Measurements from ENCODE around the gene TPRG1L.

Gene TPRG1L

DNA sequence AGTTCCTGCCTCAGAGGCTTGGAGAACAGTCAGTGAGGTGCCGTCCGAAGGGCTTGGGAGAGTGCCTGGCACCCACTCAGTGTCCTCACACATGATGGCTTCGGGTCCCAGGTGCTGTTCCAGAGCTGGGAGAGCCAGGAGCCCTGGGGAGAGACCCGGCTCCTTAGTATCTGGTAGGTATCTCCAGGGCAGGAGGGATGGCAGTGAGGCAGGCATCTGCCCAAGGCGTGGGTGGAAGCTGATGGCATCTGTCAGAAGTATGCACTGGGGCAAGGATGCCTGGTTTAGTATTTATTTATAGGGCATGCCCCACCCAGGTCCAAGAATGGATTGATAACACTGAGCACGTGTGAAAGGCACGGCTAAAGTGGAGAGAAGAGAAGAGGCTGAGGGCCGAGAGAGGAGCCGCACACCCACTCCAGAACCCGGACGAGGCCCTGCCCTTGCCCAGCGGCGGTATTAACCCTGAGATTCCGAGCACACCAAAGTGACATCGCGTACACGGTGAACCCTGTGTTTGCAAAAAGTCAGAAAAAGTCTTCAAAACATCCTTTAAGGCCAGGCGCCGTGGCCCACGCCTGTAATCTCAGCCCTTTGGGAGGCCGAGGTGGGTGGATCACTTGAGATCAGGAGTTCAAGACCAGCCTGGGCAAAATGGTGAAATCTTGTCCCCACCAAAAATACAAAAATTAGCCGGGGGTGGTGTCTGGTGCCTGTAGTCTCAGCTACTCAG, 29.9 kb downstream of the TPRG1L start:
- TF ChIP-seq ZFHX2 (tag by site-specific recombination; conservative IDR thresholded peaks at IDR 0.05) (0 out of 2 replicates have a peak, but pooled peaks have one; percentile 13), ZBTB8A (tag by site-specific recombination; IDR thresholded peaks at IDR 0.05) (peak; percentile 51; the same call in 1 of the 2 replicates), ZIC2 (tag by site-specific recombination; IDR thresholded peaks at IDR 0.05) (no peak), EGR2 (tag by site-specific recombination; IDR thresholded peaks at IDR 0.05; ENCODE audit: low read depth) (peak; percentile 11; the same call in 1 of the 2 replicates), ZNF785 (tag by site-specific recombination; IDR thresholded peaks at IDR 0.05) (no peak)
- no peak overlapping the region for H3K4me3 ChIP-seq (ENCODE audit: low read depth, low read length)
- no peaks in the 10 kb centered on the region for H3K36me3 ChIP-seq (ENCODE audit: control insufficient read depth in 2 of 2, insufficient read depth in 1 of 2, low read length in 2 of 2)
- ChIA-PET POLR2A (no interaction called here), CTCF (interaction anchor here (0.6 kb wide), 2 partner anchors 74 to 1620 kb away, joined by 3 read pairs; no protein-coding TSS in a partner anchor)
- H3K27ac ChIP-seq (ENCODE audit: extremely low read depth, low read depth, low read length) = no peak overlapping the region
- H3K4me1 ChIP-seq (ENCODE audit: control insufficient read depth, insufficient read depth, low read length) = peaks cover 2% of the 10 kb centered on the region; the same call in 1 of the 2 replicates
- no peaks in the 10 kb centered on the region for H3K9me3 ChIP-seq (ENCODE audit: control insufficient read depth, insufficient read depth, low read depth, low read length)

GRCh38 chr1:3656450-3657095, 31.8 kb downstream of the TPRG1L start:
- no peaks in the 10 kb centered on the region for H3K36me3 ChIP-seq (ENCODE audit: control insufficient read depth in 2 of 2, insufficient read depth in 1 of 2, low read length in 2 of 2)
- H3K4me1 ChIP-seq (ENCODE audit: control insufficient read depth, insufficient read depth, low read length) = peaks cover 5% of the 10 kb centered on the region; the same call in 1 of the 2 replicates
- no peak overlapping the region for H3K27ac ChIP-seq (ENCODE audit: extremely low read depth, low read depth, low read length)
- ChIA-PET POLR2A (no interaction called here), CTCF (no interaction called here)
- TF ChIP-seq ZNF654 (tag by site-specific recombination; IDR thresholded peaks at IDR 0.05; ENCODE audit: low read depth) (no peak), ZNF214 (tag by site-specific recombination; IDR thresholded peaks at IDR 0.05; ENCODE audit: borderline replicate concordance) (no peak), ZNF433 (tag by site-specific recombination; IDR thresholded peaks at IDR 0.05; ENCODE audit: low read depth) (no peak), ZBTB1 (tag by site-specific recombination; IDR thresholded peaks at IDR 0.05) (no peak), ZBTB20 (tag by site-specific recombination; IDR thresholded peaks at IDR 0.05) (no peak), ZNF76 (tag by site-specific recombination; IDR thresholded peaks at IDR 0.05; ENCODE audit: borderline replicate concordance, low read depth) (no peak), SCRT2 (tag by site-specific recombination; IDR thresholded peaks at IDR 0.05) (no peak), ZNF155 (tag by site-specific recombination; IDR thresholded peaks at IDR 0.05) (no peak), ZNF302 (tag by site-specific recombination; IDR thresholded peaks at IDR 0.05; ENCODE audit: low read depth) (no peak), ZNF398 (tag by site-specific recombination; IDR thresholded peaks at IDR 0.05) (no peak), ZNF624 (tag by site-specific recombination; IDR thresholded peaks at IDR 0.05) (no peak), ZNF48 (tag by site-specific recombination; IDR thresholded peaks at IDR 0.05) (no peak), PBX3 (CRISPR knock-in tag; IDR thresholded peaks at IDR 0.05) (no peak)
- TF ChIP-seq, protein P1, sequence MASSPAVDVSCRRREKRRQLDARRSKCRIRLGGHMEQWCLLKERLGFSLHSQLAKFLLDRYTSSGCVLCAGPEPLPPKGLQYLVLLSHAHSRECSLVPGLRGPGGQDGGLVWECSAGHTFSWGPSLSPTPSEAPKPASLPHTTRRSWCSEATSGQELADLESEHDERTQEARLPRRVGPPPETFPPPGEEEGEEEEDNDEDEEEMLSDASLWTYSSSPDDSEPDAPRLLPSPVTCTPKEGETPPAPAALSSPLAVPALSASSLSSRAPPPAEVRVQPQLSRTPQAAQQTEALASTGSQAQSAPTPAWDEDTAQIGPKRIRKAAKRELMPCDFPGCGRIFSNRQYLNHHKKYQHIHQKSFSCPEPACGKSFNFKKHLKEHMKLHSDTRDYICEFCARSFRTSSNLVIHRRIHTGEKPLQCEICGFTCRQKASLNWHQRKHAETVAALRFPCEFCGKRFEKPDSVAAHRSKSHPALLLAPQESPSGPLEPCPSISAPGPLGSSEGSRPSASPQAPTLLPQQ (tag by site-specific recombination; IDR thresholded peaks at IDR 0.05) = no peak
- TF ChIP-seq, protein P2, sequence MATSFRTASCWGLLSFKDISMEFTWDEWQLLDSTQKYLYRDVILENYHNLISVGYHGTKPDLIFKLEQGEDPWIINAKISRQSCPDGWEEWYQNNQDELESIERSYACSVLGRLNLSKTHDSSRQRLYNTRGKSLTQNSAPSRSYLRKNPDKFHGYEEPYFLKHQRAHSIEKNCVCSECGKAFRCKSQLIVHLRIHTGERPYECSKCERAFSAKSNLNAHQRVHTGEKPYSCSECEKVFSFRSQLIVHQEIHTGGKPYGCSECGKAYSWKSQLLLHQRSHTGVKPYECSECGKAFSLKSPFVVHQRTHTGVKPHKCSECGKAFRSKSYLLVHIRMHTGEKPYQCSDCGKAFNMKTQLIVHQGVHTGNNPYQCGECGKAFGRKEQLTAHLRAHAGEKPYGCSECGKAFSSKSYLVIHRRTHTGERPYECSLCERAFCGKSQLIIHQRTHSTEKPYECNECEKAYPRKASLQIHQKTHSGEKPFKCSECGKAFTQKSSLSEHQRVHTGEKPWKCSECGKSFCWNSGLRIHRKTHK (tag by site-specific recombination; IDR thresholded peaks at IDR 0.05) = no peak
- TF ChIP-seq, protein P3, sequence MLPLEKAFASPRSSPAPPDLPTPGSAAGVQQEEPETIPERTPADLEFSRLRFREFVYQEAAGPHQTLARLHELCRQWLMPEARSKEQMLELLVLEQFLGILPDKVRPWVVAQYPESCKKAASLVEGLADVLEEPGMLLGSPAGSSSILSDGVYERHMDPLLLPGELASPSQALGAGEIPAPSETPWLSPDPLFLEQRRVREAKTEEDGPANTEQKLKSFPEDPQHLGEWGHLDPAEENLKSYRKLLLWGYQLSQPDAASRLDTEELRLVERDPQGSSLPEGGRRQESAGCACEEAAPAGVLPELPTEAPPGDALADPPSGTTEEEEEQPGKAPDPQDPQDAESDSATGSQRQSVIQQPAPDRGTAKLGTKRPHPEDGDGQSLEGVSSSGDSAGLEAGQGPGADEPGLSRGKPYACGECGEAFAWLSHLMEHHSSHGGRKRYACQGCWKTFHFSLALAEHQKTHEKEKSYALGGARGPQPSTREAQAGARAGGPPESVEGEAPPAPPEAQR (tag by site-specific recombination; IDR thresholded peaks at IDR 0.05) = no peak
- no peak overlapping the region for H3K4me3 ChIP-seq (ENCODE audit: low read depth, low read length)
- H3K9me3 ChIP-seq (ENCODE audit: control insufficient read depth, insufficient read depth, low read depth, low read length) = no peaks in the 10 kb centered on the region
